BE2C (cell line): ENCODE data around the gene CCDC183.
"Not testable (repeated sequence)": the region's sequence is repeated elsewhere in the genome, so short reads cannot be mapped to it uniquely, and the experiment has no call there.

Experiments
- DNase-seq: peaks from one replicate; pipeline ENCODE4 v3.0.0-alpha.2; 2020
- H3K27me3 ChIP-seq: fragments of 250-450 bp; sonication (Bioruptor Pico); 2 replicates; pipeline ENCODE4 v1.5.1; 2020; ENCODE audit warnings: mild to moderate bottlenecking
- H3K36me3 ChIP-seq: fragments of 250-450 bp; sonication (Bioruptor Pico); 2 replicates; pipeline ENCODE4 v1.5.1; 2020; ENCODE audit warnings: mild to moderate bottlenecking
- H3K4me1 ChIP-seq: fragments of 250-450 bp; sonication (Bioruptor Pico); 2 replicates; pipeline ENCODE4 v1.5.1; 2020
- H3K4me3 ChIP-seq: 2 replicates; pipeline ENCODE4 v1.5.1; 2011; ENCODE audit warnings: low read depth, low read length
- H3K9me3 ChIP-seq: fragments of 250-450 bp; sonication (Bioruptor Pico); 2 replicates; pipeline ENCODE4 v1.5.1; 2020
- CTCF ChIP-seq: IDR thresholded peaks from 2 replicates; pipeline ENCODE4 v1.5.1; 2012; ENCODE audit warnings: mild to moderate bottlenecking, low read depth, low read length

Gene CCDC183

GRCh38 chr9:136759001-136759400, 37.1 kb upstream of the CCDC183 start:
- Histone ChIP-seq H3K4me1 (peaks cover 17% of the 10 kb centered on the region), H3K4me3 (no peak overlapping the region), H3K27me3 (no peaks in the 10 kb centered on the region), H3K9me3 (no peaks in the 10 kb centered on the region), H3K36me3 (no peaks in the 10 kb centered on the region)
- no peak for TF ChIP-seq CTCF
- DNase-seq = no peak

- DNase-seq = no peak
- H3K27me3 ChIP-seq = no peaks in the 10 kb centered on the region
- no peak overlapping the region for H3K4me3 ChIP-seq
- peaks cover 17% of the 10 kb centered on the region for H3K4me1 ChIP-seq
- TF ChIP-seq CTCF = no peak
- H3K36me3 ChIP-seq = no peaks in the 10 kb centered on the region
- no peaks in the 10 kb centered on the region for H3K9me3 ChIP-seq
These were observed 36.5 kb upstream of the CCDC183 start for GRCh38 chr9:136759436-136760325.

GRCh38 chr9:136760424-136760823, 35.7 kb upstream of the CCDC183 start:
- H3K4me1 ChIP-seq = peaks cover 17% of the 10 kb centered on the region
- H3K27me3 ChIP-seq = no peaks in the 10 kb centered on the region
- H3K9me3 ChIP-seq = no peaks in the 10 kb centered on the region
- no peaks in the 10 kb centered on the region for H3K36me3 ChIP-seq
- peak overlapping the region; percentile 25 for H3K4me3 ChIP-seq
- peak; percentile 75 for DNase-seq
- TF ChIP-seq CTCF = no peak; the same call in 1 of the 2 replicates

GRCh38 chr9:136760834-136761544, 35.1 kb upstream of the CCDC183 start:
- H3K36me3 ChIP-seq = not testable (repeated sequence)
- H3K4me3 ChIP-seq = peak overlapping the region; percentile 25
- DNase-seq = peak; percentile 87

GRCh38 chr9:136761545-136761981, 34.6 kb upstream of the CCDC183 start:
- Histone ChIP-seq H3K4me3 (no peak overlapping the region), H3K27me3 (no peaks in the 10 kb centered on the region), H3K4me1 (peaks cover 17% of the 10 kb centered on the region), H3K36me3 (no peaks in the 10 kb centered on the region), H3K9me3 (no peaks in the 10 kb centered on the region)
- DNase-seq = no peak
- no peak for TF ChIP-seq CTCF

More at GRCh38 chr9:136760834-136761544, 35.1 kb upstream of the CCDC183 start:
- H3K4me1 ChIP-seq = peaks cover 17% of the 10 kb centered on the region
- not testable (repeated sequence) for H3K9me3 ChIP-seq, H3K27me3 ChIP-seq
- peak; percentile 81 for TF ChIP-seq CTCF

GRCh38 chr9:136762221-136762691, 33.9 kb upstream of the CCDC183 start:
- Histone ChIP-seq H3K4me3 (no peak overlapping the region), H3K9me3 (no peaks in the 10 kb centered on the region), H3K36me3 (no peaks in the 10 kb centered on the region), H3K4me1 (peaks cover 17% of the 10 kb centered on the region), H3K27me3 (no peaks in the 10 kb centered on the region)
- peak; percentile 20 for DNase-seq
- no peak for TF ChIP-seq CTCF
